HCT116 (cell line): ENCODE data around the gene SIRT6. TPM values are rescaled to one million over a fixed set of nuclear protein-coding genes. Genes with fewer than 3 reads are reported as not detected.
"Not testable (repeated sequence)": the region's sequence is repeated elsewhere in the genome, so short reads cannot be mapped to it uniquely, and the experiment has no call there.

ENCODE experiments used
- ATAC-seq: fragments of 200-7000 bp; cut with Tn5 transposase; 2 replicates; pipeline ENCODE4 v1.9.1; 2020; ENCODE audit warnings: mild to moderate bottlenecking, moderate library complexity
- BruUV-seq: library from RNA; stranded (reverse); fragments of 400-500 nt; replicated peaks from 2 replicates; lab custom pipeline; 2021; lab: Mats Ljungman, UMichigan
- CTCF ChIA-PET: fragments of 300-600 bp; sonication (Branson Sonifier 250); formaldehyde crosslinking; loops from one replicate; lab custom pipeline; 2021; ENCODE audit warnings: antibody characterized with exemption; lab: Charles Lee
- POLR2A ChIA-PET: fragments of 300-600, 350-600 bp; sonication (Branson Sonifier 250); formaldehyde crosslinking; loops from one replicate; lab custom pipeline; 2021; ENCODE audit warnings: antibody characterized with exemption; lab: Charles Lee
- RAD21 ChIA-PET, 2 experiments: fragments of 300-600 bp; sonication (Branson Sonifier 250); formaldehyde crosslinking; loops; one replicate each; lab custom pipeline; 2023; ENCODE audit warnings: low total read pairs in 2 of 2; ENCODE audit not compliant: uncharacterized antibody in 2 of 2, unreplicated experiment in 2 of 2, low non-redundant PET in 1 of 2; lab: Charles Lee
- DNase-seq: peaks from one replicate; pipeline ENCODE4 v3.0.0-alpha.2; 2010; ENCODE audit warnings: low read depth, low spot score
- H2AFZ ChIP-seq: fragments of 200-600 bp; shearing (Covaris generic), sonication (generic); 2 replicates; pipeline ENCODE4 v1.6.1; 2017; ENCODE audit warnings: low read depth, mixed run types, mixed read lengths, antibody characterized with exemption, low read length; ENCODE audit not compliant: poor library complexity, severe bottlenecking
- H3K27ac ChIP-seq: 2 replicates; pipeline ENCODE4 v1.5.1; 2012; ENCODE audit warnings: low read depth, low read length
- H3K27me3 ChIP-seq: fragments of 200-600 bp; sonication (generic); 2 replicates; pipeline ENCODE4 v1.6.1; 2016; ENCODE audit warnings: mixed run types, low read length, mixed read lengths; ENCODE audit not compliant: insufficient read depth
- H3K36me3 ChIP-seq, 2 experiments: fragments of 200-500 bp in 1 of 2; fragments of 200-600 bp in 1 of 2; sonication (Bioruptor generic) in 1 of 2; sonication (generic) in 1 of 2; 2 replicates each; pipeline versions ENCODE4 v1.5.1 to v1.6.1; 2014 to 2016; ENCODE audit warnings: low read length in 2 of 2, inconsistent platforms in 1 of 2, mixed read lengths in 1 of 2, mixed run types in 1 of 2; ENCODE audit not compliant: insufficient read depth in 2 of 2, control insufficient read depth in 1 of 2
- H3K4me1 ChIP-seq, 2 experiments: fragments of 200-600 bp in 1 of 2; sonication (generic) in 1 of 2; 2 replicates each; pipeline versions ENCODE4 v1.5.1 to v1.6.1; 2012 to 2017; ENCODE audit warnings: low read length in 2 of 2, inconsistent platforms in 1 of 2, mild to moderate bottlenecking in 1 of 2, mixed read lengths in 1 of 2, mixed run types in 1 of 2, moderate library complexity in 1 of 2; ENCODE audit not compliant: insufficient read depth in 2 of 2, control insufficient read depth in 1 of 2
- H3K4me2 ChIP-seq: fragments of 200-600 bp; sonication (generic); 2 replicates; pipeline ENCODE4 v1.6.1; 2017; ENCODE audit warnings: mixed run types, low read length, mixed read lengths
- H3K4me3 ChIP-seq, 2 experiments: fragments of 200-600 bp in 1 of 2; sonication (generic) in 1 of 2; replicated peaks in 1 of 2; 2 replicates each; pipeline ENCODE4 v1.5.1; 2011 to 2016; ENCODE audit warnings: low read length in 2 of 2, control low read depth in 1 of 2, low read depth in 1 of 2, mild to moderate bottlenecking in 1 of 2, mixed read lengths in 1 of 2, mixed run types in 1 of 2
- H3K79me2 ChIP-seq: fragments of 200-600 bp; sonication (generic); 2 replicates; pipeline ENCODE4 v1.6.1; 2017; ENCODE audit warnings: mild to moderate bottlenecking, mixed run types, low read length, moderate library complexity, mixed read lengths; ENCODE audit not compliant: insufficient read depth
- H3K9ac ChIP-seq: fragments of 200-600 bp; sonication (generic); 2 replicates; pipeline ENCODE4 v1.6.1; 2016; ENCODE audit warnings: low read length, mixed read lengths
- H3K9me2 ChIP-seq: fragments of 200-600 bp; sonication (generic), shearing (Covaris generic); 2 replicates; pipeline ENCODE4 v1.6.1; 2017; ENCODE audit warnings: mixed run types, mild to moderate bottlenecking, moderate library complexity; ENCODE audit not compliant: insufficient read depth
- H3K9me3 ChIP-seq, 2 experiments: fragments of 200-500 bp in 1 of 2; fragments of 200-600 bp in 1 of 2; sonication (Bioruptor generic) in 1 of 2; sonication (generic) in 1 of 2; 2 replicates each; pipeline ENCODE4 v1.6.1; 2014 to 2017; ENCODE audit warnings: low read length in 2 of 2, mixed read lengths in 2 of 2, inconsistent platforms in 1 of 2, low read depth in 1 of 2, mild to moderate bottlenecking in 1 of 2, mixed run types in 1 of 2, moderate library complexity in 1 of 2; ENCODE audit not compliant: control insufficient read depth in 1 of 2, insufficient read depth in 1 of 2
- H4K20me1 ChIP-seq: fragments of 200-600 bp; sonication (generic), shearing (Covaris generic); 2 replicates; pipeline ENCODE4 v1.6.1; 2017; ENCODE audit warnings: mixed run types, mild to moderate bottlenecking, moderate library complexity; ENCODE audit not compliant: insufficient read depth
- CBX3 ChIP-seq: IDR thresholded peaks from 2 replicates; pipeline ENCODE4 v1.6.1; 2012; ENCODE audit warnings: low read depth
- intact Hi-C: fragments of 100-400 bp; cut with micrococcal nuclease; formaldehyde crosslinking; loops from 2 replicates; pipeline ENCODE4 v1.10.0; 2022
- total RNA-seq: library from RNA; stranded (reverse); gene quantifications from one replicate; pipeline ENCODE4 v1.2.1, GENCODE V29; 2021; ENCODE audit not compliant: unreplicated experiment

Gene SIRT6
- total RNA-seq, 1 experiment from 2014 or later, result 36.3 TPM

DNA sequence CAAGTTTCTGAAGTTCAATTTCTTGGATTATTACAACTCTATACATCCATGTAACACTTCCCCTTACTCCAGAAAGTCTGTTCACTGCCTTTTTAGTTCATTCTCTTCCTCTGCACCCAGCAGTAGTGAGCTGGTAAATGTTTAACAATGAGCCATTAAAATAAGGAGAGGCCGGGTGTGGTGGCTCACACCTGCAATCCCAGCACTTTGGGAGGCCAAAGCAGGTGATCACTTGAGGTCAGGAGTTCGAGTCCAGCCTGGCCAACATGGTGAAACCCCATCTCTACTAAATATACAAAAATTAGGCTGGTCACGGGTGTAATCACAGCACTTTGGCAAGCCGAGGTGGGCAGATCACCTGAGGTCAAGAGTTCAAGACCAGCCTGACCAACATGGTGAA lies 55.0 kb downstream of the SIRT6 start:
- CTCF ChIA-PET, H3K27ac ChIP-seq, intact Hi-C loops, H3K27me3 ChIP-seq, H3K4me3 ChIP-seq, H3K9me3 ChIP-seq, POLR2A ChIA-PET, H3K36me3 ChIP-seq, BruUV-seq, H3K4me2 ChIP-seq, H3K9ac ChIP-seq, DNase-seq, ATAC-seq, H2AFZ ChIP-seq, H3K9me2 ChIP-seq, RAD21 ChIA-PET, H4K20me1 ChIP-seq: not testable (repeated sequence)
- Histone ChIP-seq H3K4me1 (peaks cover 32 to 45% of the 10 kb centered on the region in 2 experiments), H3K79me2 (peaks cover 14% of the 10 kb centered on the region)

DNA sequence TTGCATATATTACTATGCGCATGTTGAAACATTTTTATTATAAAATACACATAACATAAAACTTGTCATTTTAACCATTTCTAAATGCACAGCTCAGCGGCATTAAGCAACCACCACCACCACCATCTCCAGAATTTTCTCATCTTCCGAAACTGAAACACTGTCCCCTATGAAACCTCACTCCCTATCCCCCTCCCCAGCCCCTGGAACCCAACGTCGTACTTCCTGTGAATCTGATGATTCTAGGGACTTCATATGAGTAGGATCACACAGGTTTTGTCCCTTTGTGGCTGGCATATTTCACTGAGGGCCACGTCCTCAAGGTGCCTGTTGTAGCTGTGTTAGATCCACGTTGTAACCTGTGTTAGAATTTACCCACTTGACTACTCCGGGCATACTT lies 57.7 kb downstream of the SIRT6 start:
- CTCF ChIA-PET, result interaction anchor here (1.2 kb wide), 1 partner anchor 15 kb away, joined by 8 read pairs; no protein-coding TSS in a partner anchor
- BruUV-seq, result TSS peak; percentile 98

More for the DNA sequence above, 57.7 kb downstream of the SIRT6 start:
- ATAC-seq (no peak), DNase-seq (no peak)
- Histone ChIP-seq H3K4me3 (peak overlapping the region; percentile 84 to 90), H3K79me2 (peaks cover 36% of the 10 kb centered on the region), H3K9me2 (no peaks in the 10 kb centered on the region), H4K20me1 (no peaks in the 10 kb centered on the region), H3K27me3 (no peaks in the 10 kb centered on the region), H2AFZ (no peak overlapping the region), H3K4me1 (peaks cover 11 to 23% of the 10 kb centered on the region in 2 experiments), H3K27ac (peak overlapping the region; percentile 92; the same call in 1 of the 2 replicates), H3K9ac (peak overlapping the region; percentile 88), H3K36me3 (no peaks in the 10 kb centered on the region; a peak in 1 of 4 replicates), H3K9me3 (no peaks in the 10 kb centered on the region), H3K4me2 (peak overlapping the region; percentile 84)
- intact Hi-C loops, result no loop called here
- TF ChIP-seq CBX3, result no peak
- ChIA-PET POLR2A (no interaction called here), RAD21 (no interaction called here)

Other genes starting within 250 kb of the SIRT6 start
- gene NMRK2, start 249.5 kb downstream of the SIRT6 start, total RNA-seq, result not detected
- gene DAPK3, start 211.5 kb downstream of the SIRT6 start, total RNA-seq, result 54.8 TPM
- 3,796 TPM for gene EEF2, start 197.1 kb downstream of the SIRT6 start, total RNA-seq
- gene PIAS4, start 174.8 kb downstream of the SIRT6 start, total RNA-seq, result 28.4 TPM
- gene ZBTB7A, start 115.7 kb downstream of the SIRT6 start, total RNA-seq, result 49.5 TPM
- 186 TPM for gene MAP2K2, start 58.4 kb downstream of the SIRT6 start, total RNA-seq
- gene CREB3L3, start 28.9 kb downstream of the SIRT6 start, total RNA-seq, result 0.25 TPM
- 1.7 TPM for gene ANKRD24, start 126 bp upstream of the SIRT6 start, total RNA-seq
- 1.2 TPM for gene EBI3, start 47.0 kb upstream of the SIRT6 start, total RNA-seq
- gene YJU2, start 64.5 kb upstream of the SIRT6 start, total RNA-seq, result 26.9 TPM
- 2.0 TPM for gene SHD, start 96.7 kb upstream of the SIRT6 start, total RNA-seq
- gene TMIGD2, start 119.8 kb upstream of the SIRT6 start, total RNA-seq, result not detected
- gene FSD1, start 122.0 kb upstream of the SIRT6 start, total RNA-seq, result 20.1 TPM
- gene STAP2, start 156.3 kb upstream of the SIRT6 start, total RNA-seq, result 2.1 TPM
- gene MPND, start 161.0 kb upstream of the SIRT6 start, total RNA-seq, result 24.3 TPM
- gene SH3GL1, start 218.0 kb upstream of the SIRT6 start, total RNA-seq, result 86.0 TPM
- 69.9 TPM for gene CHAF1A, start 220.1 kb upstream of the SIRT6 start, total RNA-seq